NCI-H128 (cell line): ENCODE results near the gene MRPL1.
"Not testable (repeated sequence)": the region's sequence is repeated elsewhere in the genome, so short reads cannot be mapped to it uniquely, and the experiment has no call there.

Source experiments
- DNase-seq: peaks from one replicate; lab custom pipeline; 2025; ENCODE audit not compliant: unreplicated experiment; lab: John Stamatoyannopoulos, UW

The MRPL1 gene

GRCh38 chr4:77849278-77849965, 13.2 kb upstream of the MRPL1 start:
- DNase-seq, result no peak

GRCh38 chr4:77852892-77853495, 9.6 kb upstream of the MRPL1 start:
- DNase-seq, result no peak

GRCh38 chr4:77854431-77855111, 8.1 kb upstream of the MRPL1 start:
- DNase-seq, result no peak

GRCh38 chr4:77856152-77856551, 6.5 kb upstream of the MRPL1 start:
- DNase-seq, result no peak

GRCh38 chr4:77859256-77859655, 3.4 kb upstream of the MRPL1 start:
- DNase-seq, result no peak

GRCh38 chr4:77861495-77861894, 1.1 kb upstream of the MRPL1 start:
- no peak for DNase-seq

- not testable (repeated sequence) for DNase-seq
These were observed 711 bp downstream of the MRPL1 start for GRCh38 chr4:77863341-77863740.

- no peak for DNase-seq
These were observed 2.6 kb downstream of the MRPL1 start for GRCh38 chr4:77865259-77865658.

- no peak for DNase-seq
These were observed 10.3 kb downstream of the MRPL1 start for GRCh38 chr4:77872723-77873445.

GRCh38 chr4:77877167-77877566, 14.5 kb downstream of the MRPL1 start:
- DNase-seq, result no peak

- DNase-seq, result no peak
These were observed 15.3 kb downstream of the MRPL1 start for GRCh38 chr4:77877771-77878565.

GRCh38 chr4:77880784-77881183, 18.2 kb downstream of the MRPL1 start:
- no peak for DNase-seq

GRCh38 chr4:77881460-77882295, 19.0 kb downstream of the MRPL1 start:
- DNase-seq, result no peak

GRCh38 chr4:77893451-77893850, 30.8 kb downstream of the MRPL1 start:
- no peak for DNase-seq

- no peak for DNase-seq
These were observed 37.0 kb downstream of the MRPL1 start for GRCh38 chr4:77899607-77900006.

GRCh38 chr4:77903186-77903585, 40.6 kb downstream of the MRPL1 start:
- no peak for DNase-seq

- DNase-seq, result no peak
These were observed 43.1 kb downstream of the MRPL1 start for GRCh38 chr4:77905651-77906263.

GRCh38 chr4:77910676-77911075, 48.0 kb downstream of the MRPL1 start:
- DNase-seq, result no peak

GRCh38 chr4:77911091-77911490, 48.5 kb downstream of the MRPL1 start:
- DNase-seq, result no peak
